SK-N-SH treated with all-trans-retinoic acid at 6 μM for 48 hours (cell line): Measurements from ENCODE around the gene PRKAG2.

Experiments used
- ATAC-seq: fragments of 200-7000 bp; cut with Tn5 transposase; 3 replicates; pipeline ENCODE4 v1.9.1; 2020; ENCODE audit warnings: mild to moderate bottlenecking, moderate library complexity
- ARNTL ChIP-seq: fragments of 450-650 bp; formaldehyde crosslinking; IDR thresholded peaks from 2 replicates; pipeline ENCODE4 v1.5.0; 2020; ENCODE audit warnings: low read depth, mild to moderate bottlenecking, moderate library complexity, borderline replicate concordance
- CREB5 ChIP-seq: fragments of 250-450 bp; sonication (Bioruptor Pico); IDR thresholded peaks from 2 replicates; pipeline ENCODE4 v1.5.1; 2020; ENCODE audit warnings: low read depth, mild to moderate bottlenecking, moderate library complexity
- CSRNP3 ChIP-seq: fragments of 250-450 bp; sonication (Bioruptor Pico); IDR thresholded peaks from 2 replicates; pipeline ENCODE4 v1.5.1; 2021; ENCODE audit warnings: mild to moderate bottlenecking, moderate library complexity
- ESRRG ChIP-seq: fragments of 250-450 bp; sonication (Bioruptor Pico); IDR thresholded peaks from 2 replicates; pipeline ENCODE4 v1.6.1; 2021; ENCODE audit warnings: mild to moderate bottlenecking
- GLIS3 ChIP-seq: fragments of 250-450 bp; sonication (Bioruptor Pico); IDR thresholded peaks from 2 replicates; pipeline ENCODE4 v1.5.0; 2020; ENCODE audit warnings: mild to moderate bottlenecking, moderate library complexity
- ISL1 ChIP-seq: fragments of 250-450 bp; sonication (Bioruptor Pico); IDR thresholded peaks from 2 replicates; pipeline ENCODE4 v2.1.2; 2022; ENCODE audit warnings: mild to moderate bottlenecking, moderate library complexity
- OSR1 ChIP-seq: fragments of 250-450 bp; sonication (Bioruptor Pico); IDR thresholded peaks from 2 replicates; pipeline ENCODE4 v1.8.0; 2022; ENCODE audit warnings: moderate library complexity, mild to moderate bottlenecking, inconsistent platforms
- PATZ1 ChIP-seq: fragments of 250-450 bp; sonication (Bioruptor Pico); IDR thresholded peaks from 2 replicates; pipeline ENCODE4 v1.8.0; 2020; ENCODE audit warnings: mild to moderate bottlenecking, moderate library complexity, borderline replicate concordance
- POU6F1 ChIP-seq: fragments of 250-450 bp; sonication (Bioruptor Pico); IDR thresholded peaks from 2 replicates; pipeline ENCODE4 v1.8.0; 2021; ENCODE audit warnings: low read depth, mild to moderate bottlenecking, moderate library complexity, borderline replicate concordance
- PPARA ChIP-seq: fragments of 250-450 bp; sonication (Bioruptor Pico); IDR thresholded peaks from 2 replicates; pipeline ENCODE4 v1.5.0; 2020; ENCODE audit warnings: mild to moderate bottlenecking, borderline replicate concordance
- RARB ChIP-seq: fragments of 250-450 bp; sonication (Bioruptor Pico); IDR thresholded peaks from 2 replicates; pipeline ENCODE4 v1.8.0; 2021; ENCODE audit warnings: mild to moderate bottlenecking, moderate library complexity
- SNAI2 ChIP-seq: fragments of 250-450 bp; sonication (Bioruptor Pico); IDR thresholded peaks from 2 replicates; pipeline ENCODE4 v1.5.0; 2020; ENCODE audit warnings: mild to moderate bottlenecking, moderate library complexity
- TCF4 ChIP-seq: fragments of 250-450 bp; sonication (Bioruptor Pico); IDR thresholded peaks from 2 replicates; pipeline ENCODE4 v1.8.0; 2021; ENCODE audit warnings: mild to moderate bottlenecking, moderate library complexity, borderline replicate concordance
- TOX ChIP-seq: fragments of 250-450 bp; sonication (Bioruptor Pico); IDR thresholded peaks from 2 replicates; pipeline ENCODE4 v1.8.0; 2021; ENCODE audit warnings: mild to moderate bottlenecking, moderate library complexity, borderline replicate concordance
- TSHZ2 ChIP-seq: fragments of 250-450 bp; sonication (Bioruptor Pico); IDR thresholded peaks from 2 replicates; pipeline ENCODE4 v1.5.0; 2020; ENCODE audit warnings: mild to moderate bottlenecking, moderate library complexity
- ZC3H10 ChIP-seq: fragments of 250-450 bp; sonication (Bioruptor Pico); IDR thresholded peaks from 2 replicates; pipeline ENCODE4 v1.5.1; 2021; ENCODE audit warnings: mild to moderate bottlenecking, moderate library complexity
- ZFP3 ChIP-seq: fragments of 250-450 bp; sonication (Bioruptor Pico); IDR thresholded peaks from 2 replicates; pipeline ENCODE4 v1.5.0; 2020; ENCODE audit warnings: mild to moderate bottlenecking, moderate library complexity
- ZFP30 ChIP-seq: fragments of 450-650 bp; formaldehyde crosslinking; IDR thresholded peaks from 2 replicates; pipeline ENCODE4 v1.5.0; 2022; ENCODE audit warnings: mild to moderate bottlenecking, moderate library complexity
- ZNF565 ChIP-seq: fragments of 450-650 bp; formaldehyde crosslinking; conservative IDR thresholded peaks from 2 replicates; pipeline ENCODE4 v1.5.0; 2020; ENCODE audit warnings: low read depth, mild to moderate bottlenecking, moderate library complexity
- ZNF70 ChIP-seq: fragments of 450-650 bp; formaldehyde crosslinking; IDR thresholded peaks from 2 replicates; pipeline ENCODE4 v1.5.0; 2020; ENCODE audit warnings: mild to moderate bottlenecking, moderate library complexity
- ZNF8 ChIP-seq: fragments of 450-650 bp; formaldehyde crosslinking; IDR thresholded peaks from 2 replicates; pipeline ENCODE4 v1.5.0; 2020; ENCODE audit warnings: mild to moderate bottlenecking, moderate library complexity

PRKAG2 gene

GRCh38 chr7:151616443-151617213, 260.3 kb downstream of the PRKAG2 start:
- no peak for ATAC-seq
- TF ChIP-seq ZNF70 (CRISPR knock-in tag), result no peak
- TF ChIP-seq PPARA (CRISPR knock-in tag), result no peak
- no peak for TF ChIP-seq PATZ1 (CRISPR knock-in tag)
- TF ChIP-seq TOX (CRISPR knock-in tag), result no peak
- TF ChIP-seq OSR1 (CRISPR knock-in tag), result no peak
- TF ChIP-seq TSHZ2 (CRISPR knock-in tag), result no peak
- TF ChIP-seq ZFP3 (CRISPR knock-in tag), result no peak
- no peak for TF ChIP-seq ARNTL (CRISPR knock-in tag)
- no peak for TF ChIP-seq ZC3H10 (CRISPR knock-in tag)
- no peak for TF ChIP-seq ZNF565 (CRISPR knock-in tag)
- TF ChIP-seq ZFP30 (CRISPR knock-in tag), result no peak
- no peak for TF ChIP-seq CSRNP3
- no peak for TF ChIP-seq ZNF8 (CRISPR knock-in tag)
- no peak for TF ChIP-seq ESRRG (CRISPR knock-in tag)
- TF ChIP-seq SNAI2, result no peak
- TF ChIP-seq GLIS3, result no peak
- TF ChIP-seq ISL1 (CRISPR knock-in tag), result no peak
- TF ChIP-seq CREB5 (CRISPR knock-in tag), result no peak
- no peak for TF ChIP-seq POU6F1 (CRISPR knock-in tag)
- no peak for TF ChIP-seq TCF4 (CRISPR knock-in tag)

- TF ChIP-seq POU6F1 (CRISPR knock-in tag) (no peak), ZFP30 (CRISPR knock-in tag) (no peak), ESRRG (CRISPR knock-in tag) (no peak), RARB (no peak), TOX (CRISPR knock-in tag) (no peak), CSRNP3 (no peak), TSHZ2 (CRISPR knock-in tag) (no peak), CREB5 (CRISPR knock-in tag) (no peak), ZNF8 (CRISPR knock-in tag) (no peak)
- no peak for ATAC-seq
Measured at GRCh38 chr7:151615784-151616183, 261.1 kb downstream of the PRKAG2 start.
